8988T (cell line): ENCODE results near the gene SMIM38.

ENCODE experiments used
- DNase-seq: peaks from one replicate; pipeline ENCODE4 v3.0.0; 2011

SMIM38 gene

DNA sequence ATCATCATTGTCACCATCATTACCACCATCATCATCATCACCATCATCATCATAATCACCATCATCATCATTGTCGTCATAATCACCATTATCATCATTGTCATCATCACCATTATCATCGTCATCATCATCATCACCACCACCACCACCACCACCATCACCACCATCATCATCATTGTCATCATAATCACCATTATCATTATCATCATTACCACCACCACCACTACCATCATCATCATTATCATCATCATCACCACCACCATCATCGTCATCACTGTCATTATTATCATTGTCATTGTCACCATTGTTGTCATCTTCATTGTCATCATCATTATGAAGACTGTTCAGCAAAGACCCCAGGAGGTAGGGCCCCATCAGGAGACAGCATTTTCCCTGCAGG is 33.3 kb downstream of the SMIM38 start:
- no peak for DNase-seq

DNA sequence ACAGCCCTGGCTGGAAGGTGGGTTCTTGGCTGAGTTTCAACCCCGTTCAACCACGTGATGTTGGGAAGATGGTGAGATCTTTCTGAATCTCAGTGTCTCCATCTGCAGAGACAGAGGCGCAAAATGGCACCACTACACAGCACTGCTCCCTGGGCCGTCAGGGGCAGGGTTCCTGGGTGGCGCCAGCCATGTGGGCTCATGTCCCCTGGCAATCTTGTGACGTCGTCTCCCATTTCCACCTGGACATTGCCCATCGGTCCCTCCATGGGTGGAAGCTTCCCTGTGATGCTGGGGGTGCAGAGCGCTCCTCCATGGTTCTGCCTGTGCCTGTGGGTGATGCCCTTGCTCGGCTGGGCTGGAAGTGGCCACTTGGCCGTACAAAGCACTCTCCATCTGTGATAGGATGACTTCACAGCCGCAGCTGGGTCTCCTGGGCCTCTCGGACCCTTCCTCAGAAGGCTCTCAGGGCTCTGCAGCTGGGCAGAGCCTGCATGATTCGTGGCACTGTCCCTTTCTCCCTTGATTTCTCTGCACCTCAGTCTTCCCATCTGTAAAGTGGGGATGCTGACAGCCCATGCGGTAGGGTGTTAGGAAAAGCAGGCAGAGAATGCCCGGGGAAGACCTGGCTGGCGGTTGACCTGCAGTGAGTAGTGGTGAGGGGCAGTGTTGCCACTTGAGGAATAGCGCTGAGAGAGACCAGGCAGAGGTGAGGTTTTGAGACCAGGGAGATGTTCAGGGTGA is 35.2 kb downstream of the SMIM38 start:
- DNase-seq, result no peak

DNA sequence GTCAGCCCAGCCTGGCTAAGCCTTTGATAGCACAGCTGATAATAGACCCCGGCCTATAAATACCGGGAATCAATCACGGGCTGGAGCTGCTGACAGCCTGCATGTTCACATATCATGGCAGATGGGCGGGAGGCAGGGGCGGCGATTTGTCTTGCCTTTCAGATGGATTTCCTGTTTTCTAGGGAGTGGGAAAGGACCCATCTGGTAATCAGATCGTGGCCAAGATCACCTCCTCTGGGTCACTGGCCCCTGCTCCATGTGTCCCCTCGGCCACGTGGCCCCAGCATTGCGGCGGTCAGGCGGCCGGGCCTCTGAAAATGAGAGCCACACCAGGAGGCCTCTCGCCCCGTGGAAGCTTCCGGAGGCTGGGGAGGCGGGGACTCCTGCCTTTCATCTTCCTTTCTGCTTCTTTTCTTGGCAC is 36.6 kb downstream of the SMIM38 start:
- DNase-seq, result no peak

DNA sequence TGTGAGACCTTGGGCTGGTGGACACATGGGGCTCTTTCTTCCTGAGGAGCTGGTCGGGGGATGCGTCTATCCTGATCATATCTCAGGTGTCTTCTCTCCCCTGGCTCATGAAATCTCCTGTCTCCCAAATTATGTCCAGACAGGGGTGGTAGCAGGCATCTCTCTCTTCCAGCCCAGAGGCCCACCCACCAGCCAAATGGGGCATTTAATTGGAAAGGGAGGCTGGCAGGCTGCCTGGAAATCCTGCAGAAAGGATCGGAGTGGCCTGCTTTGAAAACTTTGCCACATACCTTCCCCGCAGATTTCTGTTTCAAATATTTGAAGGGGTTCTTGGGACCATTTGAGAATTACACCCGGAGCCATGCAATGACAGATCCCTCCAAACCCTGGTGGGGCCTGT is 37.4 kb downstream of the SMIM38 start:
- no peak for DNase-seq

DNA sequence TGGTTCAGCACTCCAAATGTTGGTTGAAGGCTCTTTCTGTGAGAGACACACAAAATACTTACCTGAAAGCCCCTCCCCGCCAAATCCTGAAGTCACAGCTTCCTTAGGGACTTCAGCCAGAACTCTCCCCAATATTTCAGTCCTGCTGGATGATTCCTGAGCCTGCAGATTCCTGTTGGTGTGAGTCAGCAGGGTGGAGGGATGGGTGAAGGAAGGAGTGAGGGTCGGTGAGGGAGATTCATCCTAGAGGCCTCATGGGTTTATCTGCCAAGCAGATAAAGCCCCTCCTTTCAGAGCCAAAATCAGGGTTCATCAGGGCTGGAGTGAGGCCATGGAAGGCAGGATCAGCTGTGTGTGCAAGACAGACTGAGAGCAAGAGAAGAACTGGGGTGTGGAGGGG is 37.9 kb downstream of the SMIM38 start:
- DNase-seq, result no peak

DNA sequence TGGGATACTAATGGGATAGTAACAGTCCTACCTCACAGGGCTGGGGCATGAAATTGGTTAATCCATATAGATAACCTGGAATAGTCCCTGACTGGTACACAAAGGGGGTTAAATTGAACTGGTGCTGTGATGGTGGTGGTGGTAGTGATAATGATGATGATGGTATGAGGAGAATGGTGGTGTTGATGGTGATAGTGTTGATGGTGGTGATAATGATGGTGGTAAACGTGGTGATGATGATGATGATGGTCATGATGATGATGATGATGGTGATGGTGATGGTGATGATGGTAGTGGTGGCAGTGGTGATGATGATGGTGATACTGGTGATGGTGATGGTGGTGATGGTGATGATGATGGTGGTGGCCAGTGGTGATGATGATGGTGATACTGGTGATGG is 38.7 kb downstream of the SMIM38 start:
- no peak for DNase-seq

DNA sequence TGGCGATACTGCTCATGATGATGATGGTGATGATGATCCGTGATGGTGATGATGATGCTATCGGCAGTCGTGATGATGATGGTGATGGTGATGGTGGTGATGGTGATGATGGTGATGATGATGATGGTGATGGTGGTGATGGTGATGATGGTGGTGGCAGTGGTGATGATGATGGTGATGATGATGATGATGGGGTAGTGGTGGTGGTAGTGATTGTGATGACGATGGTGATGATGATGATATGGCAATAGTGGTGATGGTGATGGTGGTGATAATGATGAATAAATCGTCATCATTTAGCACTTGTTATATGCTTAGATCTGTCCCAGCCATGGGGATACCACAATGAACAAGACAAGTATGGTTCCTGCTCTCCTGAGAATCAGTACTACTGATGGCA is 39.2 kb downstream of the SMIM38 start:
- no peak for DNase-seq

DNA sequence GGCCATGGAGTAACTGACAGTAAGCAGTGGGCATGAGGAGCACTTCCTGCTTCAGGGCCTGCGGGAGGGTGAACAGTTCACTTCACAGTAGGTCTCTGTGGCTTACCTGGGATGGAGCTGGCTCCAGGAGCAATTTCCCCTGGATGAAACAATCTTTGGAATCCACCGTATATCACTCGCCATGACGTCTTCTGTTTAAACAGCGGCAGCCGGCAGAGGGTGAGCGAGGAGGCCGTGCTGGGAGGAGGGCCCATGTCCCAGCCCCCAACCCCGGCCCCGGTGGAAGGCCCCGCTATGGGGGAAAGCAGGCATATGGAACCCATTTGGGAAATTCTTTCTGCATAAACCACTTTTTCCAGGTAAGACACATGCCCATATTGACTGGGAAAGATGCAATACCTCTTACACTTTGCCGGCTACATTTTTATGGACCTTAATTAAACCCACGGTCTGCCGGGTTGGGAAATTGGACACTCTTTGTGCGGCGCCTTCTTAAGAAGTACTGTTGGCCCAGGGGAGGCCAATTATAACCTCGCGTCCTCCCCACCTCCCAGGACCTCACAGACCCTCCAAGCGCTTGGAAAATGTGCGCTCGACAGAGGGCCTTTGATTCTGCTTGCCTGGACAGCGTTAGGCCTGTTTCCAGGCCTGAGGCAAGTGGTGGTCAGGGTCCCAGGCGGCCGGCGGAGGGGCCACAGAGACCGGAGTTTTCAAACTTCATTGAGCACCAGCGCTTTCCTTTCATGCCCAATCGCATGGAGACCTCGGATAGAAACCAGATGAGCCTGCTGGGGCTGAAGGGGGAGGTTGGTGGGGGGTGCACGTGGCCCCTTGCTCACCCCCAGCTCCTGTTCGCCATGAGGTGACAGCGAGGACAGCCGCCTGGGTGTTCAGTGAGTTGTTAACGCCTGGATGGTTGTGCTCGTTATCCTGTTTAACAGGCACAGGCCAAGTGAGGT is 40.4 kb downstream of the SMIM38 start:
- no peak for DNase-seq

DNA sequence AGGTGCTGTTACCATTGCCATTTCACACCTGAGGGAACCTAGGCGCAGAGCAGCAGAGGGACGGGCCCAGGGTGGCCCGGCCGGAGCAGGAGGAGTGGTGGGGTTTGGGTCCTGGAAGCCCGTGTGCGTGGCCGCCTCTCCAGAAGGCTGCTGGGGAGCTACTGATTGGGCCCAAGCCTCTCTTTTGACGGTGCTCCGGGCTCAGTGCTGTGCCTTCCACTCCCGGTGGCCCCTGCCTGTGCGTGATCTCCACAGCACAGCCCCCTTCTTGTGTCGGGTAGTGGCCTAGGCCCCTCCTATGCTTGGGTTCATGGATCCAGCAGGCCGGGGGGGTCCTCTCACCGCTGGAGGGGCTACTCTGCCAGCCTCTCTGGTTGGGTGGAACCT is 41.0 kb downstream of the SMIM38 start:
- no peak for DNase-seq

DNA sequence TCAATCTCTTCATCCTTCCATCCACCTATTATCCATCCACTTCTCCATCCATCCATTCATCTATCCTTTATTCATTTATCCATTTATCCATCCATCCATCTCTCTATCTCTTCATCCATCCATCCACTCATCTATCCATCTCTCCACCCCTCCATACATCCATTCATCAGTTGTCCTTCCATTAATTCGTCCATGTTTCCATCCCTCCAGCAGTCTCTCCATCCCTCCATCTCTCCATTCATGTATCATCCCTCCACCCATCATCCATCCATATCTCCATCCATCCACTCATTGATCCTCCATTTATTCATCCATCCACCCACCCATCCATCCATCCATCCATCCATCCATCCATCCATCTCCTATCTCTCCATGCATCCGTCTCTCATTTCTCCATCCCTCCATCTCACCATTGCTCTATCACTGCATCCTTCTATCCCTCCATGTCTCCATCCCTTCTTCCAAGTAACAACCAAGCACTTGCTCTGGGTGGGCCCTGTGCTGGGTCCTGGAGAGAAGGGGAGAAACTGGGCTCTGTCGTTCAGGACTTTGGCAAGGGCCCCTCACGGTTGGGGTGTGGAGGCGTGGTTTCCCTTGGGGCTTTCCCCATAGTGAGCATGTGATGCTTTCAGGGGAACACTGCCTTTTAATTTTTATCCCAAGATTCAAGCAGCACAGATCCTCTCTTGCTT is 43.3 kb downstream of the SMIM38 start:
- DNase-seq, result no peak

DNA sequence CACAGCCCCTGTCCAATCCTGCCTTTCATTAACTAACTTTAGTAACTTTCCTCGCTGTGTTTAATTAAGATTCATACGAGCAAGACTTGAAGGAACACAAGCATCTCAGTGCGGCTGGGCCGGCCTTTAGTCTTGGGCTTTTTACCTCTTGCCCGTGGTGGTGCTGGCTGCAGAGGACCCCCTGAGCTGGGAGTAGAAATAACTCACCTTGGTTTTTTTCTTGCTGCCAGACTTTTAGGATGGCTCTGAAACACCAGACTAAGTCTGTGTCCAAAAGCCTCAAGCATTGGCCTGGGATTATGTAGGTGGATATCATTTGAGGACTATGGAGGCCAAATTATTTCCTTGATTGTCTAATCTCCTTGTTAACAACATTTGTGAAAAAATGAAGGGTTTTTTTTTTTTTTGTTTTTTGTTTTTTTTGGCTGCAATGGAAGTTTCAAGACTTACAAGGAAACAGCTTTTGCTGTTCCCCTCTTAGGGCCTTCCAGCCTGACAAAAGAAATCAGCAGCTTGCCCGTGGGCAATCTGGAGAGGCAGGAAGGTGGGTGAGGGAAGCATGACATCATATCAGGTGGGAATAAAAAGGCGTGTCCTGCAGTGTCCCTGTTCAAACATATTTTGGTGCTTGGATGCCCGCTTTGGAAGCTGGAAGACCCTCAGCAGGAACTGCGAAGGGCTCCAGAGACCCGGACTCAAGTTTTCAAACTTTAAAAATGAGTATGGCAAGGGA is 44.0 kb downstream of the SMIM38 start:
- no peak for DNase-seq

DNA sequence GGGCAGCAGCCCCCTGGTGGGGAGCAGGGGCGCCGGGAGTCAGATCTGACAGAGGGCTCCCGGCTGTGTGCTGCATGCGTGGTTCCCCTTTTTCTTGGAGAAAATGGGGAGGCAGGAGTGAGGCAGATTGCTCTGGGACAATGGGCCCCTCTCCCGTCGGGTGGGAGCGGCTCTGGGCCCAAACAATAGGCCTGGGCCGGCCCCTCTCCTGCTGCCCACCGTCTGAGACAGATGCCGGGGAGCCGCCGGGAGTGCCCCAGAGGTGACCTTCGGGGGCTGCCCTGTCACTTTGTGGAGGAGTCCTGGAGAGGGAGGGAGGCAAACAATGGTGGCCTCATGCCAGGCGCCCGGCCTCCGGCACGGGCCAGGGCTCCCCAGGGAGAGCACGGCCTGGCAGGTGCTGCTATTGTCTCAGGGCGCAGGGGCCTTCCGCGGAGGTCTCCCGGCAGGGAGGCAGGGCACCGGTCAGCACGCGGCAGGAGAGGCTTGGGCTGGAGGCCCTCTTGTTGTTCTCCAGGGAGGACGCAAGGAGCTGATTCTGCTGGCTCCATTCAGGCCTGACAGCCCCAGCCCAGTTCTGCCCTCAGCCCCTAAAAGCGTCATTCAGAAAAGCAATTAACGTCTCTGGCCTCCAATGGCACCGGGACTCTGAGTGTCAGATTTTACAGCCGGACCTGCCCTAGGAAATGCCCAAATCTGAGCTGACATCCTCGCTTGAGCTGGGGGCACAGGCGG is 44.8 kb downstream of the SMIM38 start:
- no peak for DNase-seq

DNA sequence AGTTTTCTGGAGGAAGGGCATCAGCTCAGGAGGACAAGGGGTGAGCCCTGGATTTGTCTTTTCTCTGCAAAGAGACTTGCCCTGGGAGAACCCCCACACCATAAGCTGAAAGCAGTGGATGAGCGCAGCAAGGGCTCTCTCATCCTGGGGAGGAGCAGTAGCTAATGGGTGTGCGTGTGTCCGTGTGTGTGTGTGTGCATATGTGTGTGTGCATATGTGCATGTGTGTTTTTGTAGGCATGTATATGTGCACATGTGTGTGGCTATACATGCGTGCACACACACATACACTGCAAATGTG is 45.3 kb downstream of the SMIM38 start:
- DNase-seq, result no peak

DNA sequence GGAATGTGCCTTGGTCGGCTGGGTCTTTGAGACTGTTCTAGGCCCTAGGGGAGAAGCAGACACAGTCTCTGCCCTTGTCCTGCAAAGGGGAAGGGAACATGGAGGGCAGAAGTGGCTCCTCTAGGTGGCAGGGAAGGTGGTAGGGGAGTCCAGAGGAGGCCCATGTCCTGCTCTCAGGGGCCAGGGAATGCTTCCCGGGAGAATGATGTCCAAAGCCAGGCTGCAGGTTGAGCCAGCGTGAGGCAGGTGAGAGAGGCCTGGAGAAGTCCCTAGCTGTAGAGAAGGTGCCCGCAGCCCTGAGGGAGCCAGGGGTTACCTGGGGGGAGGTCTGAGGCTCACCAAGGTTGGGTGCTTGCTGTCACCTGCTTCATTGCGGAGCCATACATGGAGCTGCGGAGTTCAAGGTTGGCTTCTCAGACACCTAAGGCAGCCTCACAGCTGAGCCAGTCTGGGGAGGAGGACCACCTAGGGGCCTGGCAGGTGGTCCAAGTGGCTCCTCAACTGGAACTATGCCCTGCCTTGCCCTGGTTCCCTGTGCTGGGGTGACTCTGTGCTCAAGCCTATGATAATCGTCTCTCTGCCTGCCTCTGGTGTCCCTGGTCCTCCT is 46.1 kb downstream of the SMIM38 start:
- DNase-seq, result no peak

DNA sequence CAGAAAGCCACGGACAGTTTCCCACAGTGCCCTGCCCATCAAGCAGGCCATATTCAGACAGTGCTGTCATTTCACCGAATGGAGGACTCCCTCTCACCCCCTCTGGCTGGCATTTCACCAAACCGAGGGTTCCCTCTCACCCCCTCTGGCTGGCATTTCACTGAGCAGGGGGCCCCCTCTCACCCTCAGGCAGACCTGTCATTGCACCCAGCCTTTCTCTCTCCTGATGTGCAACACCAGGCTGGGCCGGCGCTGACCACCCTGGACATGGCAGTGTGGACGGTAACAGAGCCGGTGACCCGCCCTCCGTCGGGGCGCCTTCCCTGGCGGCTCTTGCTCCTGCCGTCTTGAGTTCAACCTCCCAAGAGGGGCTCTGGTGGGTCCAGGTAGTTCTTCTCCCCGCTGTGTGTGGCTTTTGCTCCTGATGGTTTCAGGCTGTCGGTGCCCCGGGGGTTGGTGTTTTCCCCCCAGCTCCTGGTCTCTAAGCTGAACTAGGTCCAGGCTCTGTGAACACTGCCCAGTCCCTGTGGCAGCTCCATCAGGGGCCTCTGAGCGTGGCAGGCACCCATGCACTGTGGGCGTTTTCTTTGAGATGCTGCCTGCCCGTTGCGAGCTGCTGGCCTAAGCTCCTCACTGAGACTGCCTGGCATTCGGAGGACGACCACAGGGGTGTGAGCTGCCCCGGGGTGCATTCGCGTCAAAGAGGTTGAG is 46.9 kb downstream of the SMIM38 start:
- DNase-seq, result no peak

DNA sequence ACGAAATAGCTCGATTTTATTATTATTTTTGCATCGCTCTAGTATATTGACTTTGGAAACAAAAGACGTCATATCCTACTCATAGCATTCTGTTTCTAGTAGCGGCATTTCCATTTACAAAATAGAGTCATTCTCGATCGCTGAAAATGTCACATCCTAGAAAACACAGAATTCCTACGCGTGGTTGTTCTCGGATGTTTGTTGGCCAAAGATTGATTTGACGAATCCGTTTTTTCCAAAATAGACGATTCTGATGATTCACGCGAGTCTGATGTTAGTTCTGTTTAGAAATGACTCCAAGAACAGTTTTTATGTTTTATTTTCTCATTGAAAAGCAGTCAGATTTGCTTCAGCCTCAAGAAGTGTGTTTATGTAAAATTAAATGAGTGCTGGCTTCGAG is 47.6 kb downstream of the SMIM38 start:
- no peak for DNase-seq

DNA sequence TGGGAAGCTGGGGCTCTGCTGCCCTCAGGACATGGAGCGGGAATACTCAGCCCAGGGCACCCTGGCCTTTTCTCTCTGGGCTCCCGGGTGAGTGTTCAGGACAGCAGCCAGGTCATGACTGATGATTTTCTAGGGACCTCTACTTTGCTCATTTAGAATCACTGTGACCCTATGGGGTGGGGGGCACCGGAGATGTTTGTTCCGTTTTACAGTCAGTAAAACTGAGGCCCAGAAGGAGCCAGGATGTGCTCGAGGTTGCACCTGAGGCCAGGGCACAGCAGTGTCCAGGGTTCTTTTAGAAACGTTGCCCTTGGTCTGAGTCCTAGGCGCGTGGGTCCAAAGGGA is 48.1 kb downstream of the SMIM38 start:
- no peak for DNase-seq

DNA sequence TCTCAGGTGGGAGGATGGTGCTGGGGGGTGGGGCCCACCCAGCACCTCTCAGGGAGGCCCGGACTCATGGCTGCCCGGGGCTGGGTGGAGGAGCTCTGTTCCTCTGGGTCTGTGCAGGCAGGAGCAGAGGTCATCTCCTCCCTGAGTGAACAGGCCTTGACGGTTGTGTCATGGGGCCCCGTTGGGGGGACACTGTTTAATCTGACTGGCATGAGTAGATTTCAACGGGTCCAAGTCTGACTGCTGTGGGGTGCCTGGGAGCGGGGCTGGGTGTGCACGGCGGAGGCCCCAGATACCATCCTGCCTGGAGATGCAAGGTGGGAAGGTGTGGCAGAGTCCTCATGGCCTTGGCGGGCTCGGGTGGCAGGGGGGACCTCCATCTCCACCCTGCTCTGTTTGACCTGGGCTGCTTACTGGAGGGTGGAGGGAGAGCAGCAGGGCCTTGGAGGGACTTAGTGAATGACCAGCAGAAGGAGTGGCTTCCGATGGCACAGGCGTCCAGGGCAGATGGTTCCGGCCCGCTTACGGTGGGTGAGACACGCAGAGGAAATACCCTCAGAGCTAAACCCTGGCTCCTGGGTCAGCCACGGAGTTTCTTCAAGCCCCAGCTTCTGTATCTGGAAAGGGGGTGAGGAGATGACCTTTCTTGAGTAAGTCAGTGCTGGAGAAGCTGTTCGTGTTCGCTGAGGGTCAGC is 48.7 kb downstream of the SMIM38 start:
- DNase-seq, result no peak

DNA sequence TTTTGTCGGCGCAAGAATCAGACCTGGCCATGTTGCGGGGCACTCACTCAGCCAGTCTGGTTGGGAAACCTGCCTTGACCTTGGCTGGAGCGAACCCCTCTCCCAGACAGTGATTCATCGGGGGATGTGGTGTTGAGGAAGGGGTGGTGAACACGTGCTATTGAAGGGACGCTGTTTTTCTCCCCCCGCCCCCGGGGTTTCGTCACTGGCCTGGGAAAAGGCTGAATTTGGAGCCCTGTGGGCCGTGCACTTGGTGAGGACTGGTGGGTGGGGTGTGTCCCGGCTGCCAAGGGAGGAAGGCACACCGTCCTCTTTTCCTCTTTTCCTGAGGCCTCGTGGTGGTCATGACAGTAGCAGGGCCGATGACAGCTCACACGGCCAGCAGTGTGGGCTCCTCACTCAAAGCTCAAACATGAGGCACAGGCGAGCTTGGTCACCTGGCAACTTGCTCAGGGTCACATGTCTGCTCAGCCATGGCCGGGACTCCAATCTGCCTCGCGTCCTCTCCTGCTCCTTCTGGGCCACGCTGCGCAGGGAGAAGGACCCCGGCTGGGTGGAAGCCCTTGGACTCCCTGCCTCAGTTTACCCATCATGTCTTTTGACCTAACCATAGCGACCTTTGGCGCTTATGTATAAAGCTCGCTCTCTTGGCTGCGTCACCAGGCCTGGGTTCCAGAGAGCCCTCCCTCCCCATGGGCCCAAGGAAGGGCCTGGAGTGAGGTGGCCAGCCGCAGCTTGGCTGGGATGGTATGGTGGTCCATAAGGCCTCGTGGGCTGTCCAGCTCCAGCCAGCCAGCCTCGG is 49.4 kb downstream of the SMIM38 start:
- DNase-seq, result no peak
